Upper lobe of right lung (tissue), 1 donor: ENCODE data around the gene DLX1. TPM values are rescaled to one million over a fixed set of nuclear protein-coding genes. Genes with fewer than 3 reads are reported as not detected.
"Not testable (repeated sequence)": the region's sequence is repeated elsewhere in the genome, so short reads cannot be mapped to it uniquely, and the experiment has no call there.

Source experiments
- ATAC-seq: fragments of 200-7000 bp; cut with Tn5 transposase; one replicate; pipeline ENCODE4 v1.9.1; 2020; ENCODE audit warnings: mild to moderate bottlenecking, moderate library complexity
- DNase-seq: peaks from one replicate; pipeline ENCODE4 v3.0.0-alpha.2; 2020
- H3K27ac ChIP-seq: fragments of 200-600 bp; one replicate; pipeline ENCODE4 v1.8.0; 2022
- H3K27me3 ChIP-seq: fragments of 200-600 bp; one replicate; pipeline ENCODE4 v1.8.0; 2022; ENCODE audit warnings: mild to moderate bottlenecking
- H3K36me3 ChIP-seq: fragments of 200-600 bp; one replicate; pipeline ENCODE4 v1.8.0; 2022
- H3K4me1 ChIP-seq: fragments of 200-600 bp; one replicate; pipeline ENCODE4 v1.8.0; 2022
- H3K4me3 ChIP-seq: fragments of 200-600 bp; one replicate; pipeline ENCODE4 v1.8.0; 2022; ENCODE audit warnings: mild to moderate bottlenecking
- H3K9me3 ChIP-seq: fragments of 200-600 bp; one replicate; pipeline ENCODE4 v1.8.0; 2022
- intact Hi-C: fragments of 100-400 bp; cut with DNase I; formaldehyde crosslinking; loops from one replicate; pipeline ENCODE4 v1.11.0; 2022
- total RNA-seq: library from RNA; stranded (reverse); fragmentation: NEBNext Ultra II Directional; extraction: Animal tissue kit (Norgen Biotek cat#: 25700); gene quantifications from one replicate; pipeline ENCODE4 v1.2.1, GENCODE V29; 2021
- TF ChIP-seq, protein P1 (sequence below): fragments of 200-600 bp; IDR thresholded peaks from one replicate; pipeline ENCODE4 v1.8.0; 2022; ENCODE audit warnings: antibody characterized with exemption
- donor health status: DM: no; HTN: yes; CAD: no; lungs with severe emphysema.

DLX1 gene
- total RNA-seq, 1 donor from 2014 or later: not detected

DNA sequence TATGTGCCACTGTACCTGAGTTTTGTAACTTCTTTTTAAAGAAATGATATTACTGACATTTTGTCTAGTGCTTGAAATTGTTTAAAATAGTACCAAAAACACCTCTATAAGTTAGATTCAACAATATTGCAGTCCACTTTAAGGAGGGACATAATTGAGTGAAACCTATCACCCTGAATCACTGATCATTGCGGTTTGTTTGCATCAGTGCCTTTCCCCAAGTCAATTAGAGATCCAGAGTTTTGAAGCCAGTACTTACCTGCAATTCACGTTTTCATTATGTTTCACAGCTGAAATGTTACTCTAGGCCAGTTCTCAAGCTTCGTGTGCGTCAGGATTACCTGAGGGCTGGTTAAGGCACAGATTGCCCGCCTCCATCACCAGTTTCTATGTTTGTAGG lies 26.6 kb upstream of the DLX1 start:
- Histone ChIP-seq H3K36me3 (no peaks in the 10 kb centered on the region), H3K4me1 (no peaks in the 10 kb centered on the region), H3K9me3 (no peaks in the 10 kb centered on the region), H3K27me3 (no peaks in the 10 kb centered on the region), H3K4me3 (no peak overlapping the region), H3K27ac (no peak overlapping the region)
- DNase-seq: no peak
- TF ChIP-seq, protein P1, sequence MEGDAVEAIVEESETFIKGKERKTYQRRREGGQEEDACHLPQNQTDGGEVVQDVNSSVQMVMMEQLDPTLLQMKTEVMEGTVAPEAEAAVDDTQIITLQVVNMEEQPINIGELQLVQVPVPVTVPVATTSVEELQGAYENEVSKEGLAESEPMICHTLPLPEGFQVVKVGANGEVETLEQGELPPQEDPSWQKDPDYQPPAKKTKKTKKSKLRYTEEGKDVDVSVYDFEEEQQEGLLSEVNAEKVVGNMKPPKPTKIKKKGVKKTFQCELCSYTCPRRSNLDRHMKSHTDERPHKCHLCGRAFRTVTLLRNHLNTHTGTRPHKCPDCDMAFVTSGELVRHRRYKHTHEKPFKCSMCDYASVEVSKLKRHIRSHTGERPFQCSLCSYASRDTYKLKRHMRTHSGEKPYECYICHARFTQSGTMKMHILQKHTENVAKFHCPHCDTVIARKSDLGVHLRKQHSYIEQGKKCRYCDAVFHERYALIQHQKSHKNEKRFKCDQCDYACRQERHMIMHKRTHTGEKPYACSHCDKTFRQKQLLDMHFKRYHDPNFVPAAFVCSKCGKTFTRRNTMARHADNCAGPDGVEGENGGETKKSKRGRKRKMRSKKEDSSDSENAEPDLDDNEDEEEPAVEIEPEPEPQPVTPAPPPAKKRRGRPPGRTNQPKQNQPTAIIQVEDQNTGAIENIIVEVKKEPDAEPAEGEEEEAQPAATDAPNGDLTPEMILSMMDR: no peak
- no peak for ATAC-seq
- intact Hi-C loops: no loop called here

DNA sequence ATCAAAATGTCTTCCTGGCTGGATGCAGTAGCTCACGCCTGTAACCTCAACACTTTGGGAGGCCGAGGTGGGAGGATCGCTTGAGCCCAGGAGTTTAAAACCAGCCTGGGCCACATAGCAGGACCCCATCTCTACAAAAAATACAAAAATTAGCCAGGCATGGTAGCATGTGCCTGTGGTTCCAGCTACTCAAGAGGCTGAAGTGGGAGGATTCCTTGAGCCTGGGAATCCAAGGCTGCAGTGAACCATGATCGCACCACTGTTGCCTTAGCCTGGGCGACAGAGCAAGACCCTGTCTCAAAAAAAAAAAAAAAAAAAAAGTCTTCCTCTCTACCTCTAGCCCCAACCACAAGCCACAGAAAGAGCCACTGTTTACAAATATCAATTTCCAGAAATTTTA lies 25.2 kb upstream of the DLX1 start:
- H3K9me3 ChIP-seq, H3K27ac ChIP-seq, ATAC-seq, intact Hi-C loops, H3K4me3 ChIP-seq, H3K36me3 ChIP-seq, H3K4me1 ChIP-seq, H3K27me3 ChIP-seq, DNase-seq: not testable (repeated sequence)

DNA sequence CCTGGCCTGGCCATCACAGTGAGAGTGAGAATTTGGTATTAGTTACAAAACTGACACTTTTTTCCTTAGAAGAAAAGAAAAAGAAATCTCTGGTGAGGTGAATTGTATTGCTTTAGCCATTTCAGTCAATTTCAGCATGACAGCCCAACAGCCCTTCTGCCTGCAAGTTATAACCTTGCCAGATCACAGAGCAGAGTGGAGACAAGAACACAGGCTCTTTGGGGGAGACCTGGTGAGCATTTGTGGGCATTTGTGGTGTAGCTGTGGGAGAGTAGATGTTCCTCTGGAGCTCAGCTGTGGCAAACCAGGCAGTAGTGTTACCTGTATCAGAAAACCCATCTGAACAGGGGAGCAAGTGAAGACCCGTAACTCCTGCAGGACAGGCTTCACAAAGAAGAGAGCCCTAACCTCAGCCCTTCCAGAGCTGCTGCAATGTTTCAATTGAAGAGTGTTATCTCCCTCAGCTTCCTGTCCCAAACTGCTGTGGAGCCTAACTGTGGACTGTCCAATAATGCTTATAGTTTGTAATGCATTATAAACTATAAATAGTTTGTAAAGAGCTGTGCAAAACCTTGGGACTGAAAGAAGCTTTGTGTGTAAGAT lies 22.8 kb upstream of the DLX1 start:
- Histone ChIP-seq H3K27ac (no peak overlapping the region), H3K27me3 (no peaks in the 10 kb centered on the region), H3K9me3 (no peaks in the 10 kb centered on the region), H3K36me3 (no peaks in the 10 kb centered on the region), H3K4me1 (no peaks in the 10 kb centered on the region), H3K4me3 (no peak overlapping the region)
- ATAC-seq (no peak), DNase-seq (no peak)
- TF ChIP-seq, protein P1: no peak
- intact Hi-C loops: no loop called here

DNA sequence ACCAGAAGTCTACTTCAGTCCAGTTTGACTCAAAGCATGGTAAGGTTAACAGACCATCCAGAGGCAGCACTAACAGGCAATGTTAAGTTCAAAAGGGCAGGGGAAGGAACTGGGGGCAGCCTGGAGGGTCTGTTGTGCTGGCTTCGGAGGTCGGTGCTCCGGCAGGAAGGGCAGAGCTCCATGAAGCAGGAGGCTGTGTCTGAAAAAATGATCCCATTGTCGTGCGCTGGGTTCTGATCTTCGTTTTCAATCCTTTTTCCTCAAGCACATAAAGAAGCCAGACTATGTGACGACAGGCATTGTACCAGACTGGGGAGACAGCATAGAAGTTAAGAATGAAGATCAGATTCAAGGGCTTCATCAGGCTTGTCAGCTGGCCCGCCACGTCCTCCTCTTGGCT lies 21.9 kb upstream of the DLX1 start:
- H3K27me3 ChIP-seq: no peaks in the 10 kb centered on the region
- no peaks in the 10 kb centered on the region for H3K36me3 ChIP-seq
- no peak overlapping the region for H3K27ac ChIP-seq
- no peak overlapping the region for H3K4me3 ChIP-seq
- no peaks in the 10 kb centered on the region for H3K4me1 ChIP-seq
- H3K9me3 ChIP-seq: no peaks in the 10 kb centered on the region
- TF ChIP-seq, protein P1: no peak
- intact Hi-C loops: no loop called here
- no peak for DNase-seq
- no peak for ATAC-seq

DNA sequence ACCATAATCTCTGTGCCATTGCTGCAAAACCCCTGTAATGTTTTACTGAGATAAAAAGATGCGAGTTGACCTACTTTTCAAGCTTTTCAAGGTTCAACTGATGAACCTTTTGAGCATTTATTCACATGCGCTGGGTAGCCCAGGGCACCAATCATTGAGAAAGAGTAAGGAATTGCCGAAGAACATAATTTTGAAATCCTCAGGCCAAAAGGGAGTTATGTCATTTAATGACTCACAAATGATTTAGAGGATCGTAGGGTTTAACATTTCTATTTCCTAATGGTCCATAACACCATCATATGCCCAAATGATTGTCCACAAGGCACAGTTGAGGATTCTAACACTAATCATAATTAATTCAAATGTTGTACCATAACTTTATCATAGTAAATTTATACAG lies 20.2 kb upstream of the DLX1 start:
- Histone ChIP-seq H3K36me3 (no peaks in the 10 kb centered on the region), H3K9me3 (no peaks in the 10 kb centered on the region), H3K27ac (no peak overlapping the region), H3K4me1 (no peaks in the 10 kb centered on the region), H3K4me3 (no peak overlapping the region), H3K27me3 (no peaks in the 10 kb centered on the region)
- no peak for ATAC-seq
- no peak for DNase-seq
- TF ChIP-seq, protein P1: no peak
- intact Hi-C loops: no loop called here

DNA sequence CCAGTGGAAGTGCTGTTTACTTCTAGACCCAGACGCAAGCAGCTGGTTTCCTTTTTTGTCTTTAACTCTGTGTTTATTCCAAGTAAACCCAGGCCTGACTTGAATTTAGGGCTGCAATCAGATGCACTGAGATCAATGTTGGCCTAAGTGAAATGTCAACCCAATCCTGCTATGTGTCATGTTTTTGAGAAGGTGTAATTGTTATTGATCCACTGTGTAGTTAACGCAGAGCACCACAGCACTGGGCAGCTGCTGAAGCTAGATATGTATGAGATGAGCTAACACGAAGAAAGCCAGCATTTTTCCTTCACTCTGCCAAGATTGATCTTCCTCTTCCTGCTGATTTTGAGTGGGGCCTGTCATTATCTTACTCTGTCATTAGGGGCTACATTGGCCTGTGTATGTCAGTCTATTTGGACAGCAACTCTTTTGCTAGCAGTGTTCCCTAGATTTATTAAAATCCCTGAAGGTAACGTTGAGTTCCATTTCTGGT lies 18.9 kb upstream of the DLX1 start:
- Histone ChIP-seq H3K27ac (no peak overlapping the region), H3K27me3 (no peaks in the 10 kb centered on the region), H3K36me3 (no peaks in the 10 kb centered on the region), H3K4me3 (no peak overlapping the region), H3K4me1 (no peaks in the 10 kb centered on the region), H3K9me3 (no peaks in the 10 kb centered on the region)
- DNase-seq (no peak), ATAC-seq (no peak)
- TF ChIP-seq, protein P1: no peak
- intact Hi-C loops: no loop called here

DNA sequence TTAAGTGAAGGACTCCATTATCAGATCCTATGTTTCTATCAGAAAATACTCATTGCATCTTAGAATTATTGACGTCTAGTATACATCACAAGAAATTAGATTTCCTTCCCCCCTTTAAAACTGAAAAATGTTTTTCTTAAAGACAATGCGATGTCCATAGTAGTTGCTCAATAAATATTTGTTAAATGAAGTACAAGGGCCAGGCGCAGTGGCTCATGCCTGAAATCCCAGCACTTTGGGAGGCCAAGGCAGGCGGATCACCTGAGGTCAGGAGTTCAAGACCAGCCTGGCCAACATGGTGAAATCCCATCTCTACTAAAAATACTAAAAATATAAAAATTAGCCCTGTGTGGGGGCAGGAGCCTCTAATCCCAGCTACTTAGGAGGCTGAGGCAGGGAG lies 17.4 kb upstream of the DLX1 start:
- not testable (repeated sequence) for H3K4me3 ChIP-seq

More for the DNA sequence above, 17.4 kb upstream of the DLX1 start:
- H3K36me3 ChIP-seq, H3K4me1 ChIP-seq, H3K27me3 ChIP-seq, DNase-seq, intact Hi-C loops, H3K9me3 ChIP-seq, H3K27ac ChIP-seq, ATAC-seq: not testable (repeated sequence)
